ENCODE data around the gene FTO. TPM values are rescaled to one million over a fixed set of nuclear protein-coding genes. Genes with fewer than 3 reads are reported as not detected.
"Not testable (repeated sequence)": the region's sequence is repeated elsewhere in the genome, so short reads cannot be mapped to it uniquely, and the experiment has no call there.

The FTO gene
- total and polyA plus RNA-seq, 2 experiments from 2014 or later: 46.8 to 77.7 TPM

GRCh38 chr16:54180421-54181359 is 476.7 kb downstream of the FTO start:
- no peaks in the 10 kb centered on the region for H3K79me2 ChIP-seq
- no peak overlapping the region for H3K4me2 ChIP-seq
- no peaks in the 10 kb centered on the region for H3K9me2 ChIP-seq (replicated peaks; ENCODE audit: insufficient read depth)
- H3K4me3 ChIP-seq: no peak overlapping the region
- no peaks in the 10 kb centered on the region for H3K9me3 ChIP-seq (ENCODE audit: low read depth)
- H3K27ac ChIP-seq: no peak overlapping the region
- WGBS (ENCODE audit: low lambda C conversion rate, missing lambda C conversion rate): 78% methylated on average over 3 of the region's 3 CpGs
- no peak for DNase-seq (ENCODE audit: low spot score)
- H3K27me3 ChIP-seq: no peaks in the 10 kb centered on the region
- no peak overlapping the region for H2AFZ ChIP-seq
- no peaks in the 10 kb centered on the region for H3K36me3 ChIP-seq (replicated peaks; ENCODE audit: insufficient read depth, low read depth)
- H3K4me1 ChIP-seq (ENCODE audit: insufficient read depth): peaks cover 27% of the 10 kb centered on the region
- no peaks in the 10 kb centered on the region for H4K20me1 ChIP-seq (ENCODE audit: insufficient read depth, poor library complexity, severe bottlenecking)
- no peak for TF ChIP-seq CTCF (IDR thresholded peaks at IDR 0.05; ENCODE audit: poor library complexity)
- no peak for TF ChIP-seq EZH2 (IDR thresholded peaks at IDR 0.05; ENCODE audit: borderline replicate concordance)

GRCh38 chr16:54181683-54182329 is 477.9 kb downstream of the FTO start:
- not testable (repeated sequence) for H3K9me2 ChIP-seq (replicated peaks; ENCODE audit: insufficient read depth); H3K4me2 ChIP-seq; H3K36me3 ChIP-seq (replicated peaks; ENCODE audit: insufficient read depth, low read depth); H4K20me1 ChIP-seq (ENCODE audit: insufficient read depth, poor library complexity, severe bottlenecking); H3K4me3 ChIP-seq; H3K9me3 ChIP-seq (ENCODE audit: low read depth); H3K27ac ChIP-seq; H3K79me2 ChIP-seq; DNase-seq (ENCODE audit: low spot score); H2AFZ ChIP-seq; H3K27me3 ChIP-seq
- peaks cover 15% of the 10 kb centered on the region for H3K4me1 ChIP-seq (ENCODE audit: insufficient read depth)
- 96% methylated on average over 10 of the region's 10 CpGs for WGBS (ENCODE audit: low lambda C conversion rate, missing lambda C conversion rate)

GRCh38 chr16:54185045-54185444 is 481.1 kb downstream of the FTO start:
- Histone ChIP-seq H2AFZ (no peak overlapping the region), H3K4me3 (no peak overlapping the region), H3K79me2 (no peaks in the 10 kb centered on the region), H4K20me1 (ENCODE audit: insufficient read depth, poor library complexity, severe bottlenecking) (no peaks in the 10 kb centered on the region), H3K4me2 (no peak overlapping the region), H3K9me3 (ENCODE audit: low read depth) (no peaks in the 10 kb centered on the region), H3K27ac (no peak overlapping the region), H3K9me2 (replicated peaks; ENCODE audit: insufficient read depth) (no peaks in the 10 kb centered on the region), H3K36me3 (replicated peaks; ENCODE audit: insufficient read depth, low read depth) (no peaks in the 10 kb centered on the region), H3K27me3 (no peaks in the 10 kb centered on the region), H3K4me1 (ENCODE audit: insufficient read depth) (no peaks in the 10 kb centered on the region)
- no peak for TF ChIP-seq EZH2phosphoT487 (IDR thresholded peaks at IDR 0.05; ENCODE audit: low read depth, severe bottlenecking, unreplicated experiment)
- no peak for TF ChIP-seq EZH2 (IDR thresholded peaks at IDR 0.05; ENCODE audit: borderline replicate concordance)
- TF ChIP-seq CTCF (IDR thresholded peaks at IDR 0.05; ENCODE audit: poor library complexity): no peak
- 95% methylated on average over 2 of the region's 2 CpGs for WGBS (ENCODE audit: low lambda C conversion rate, missing lambda C conversion rate)
- DNase-seq (ENCODE audit: low spot score): no peak

- no peaks in the 10 kb centered on the region for H4K20me1 ChIP-seq (ENCODE audit: insufficient read depth, poor library complexity, severe bottlenecking)
- H3K4me2 ChIP-seq: no peak overlapping the region
- H3K9me3 ChIP-seq (ENCODE audit: low read depth): no peaks in the 10 kb centered on the region
- H3K79me2 ChIP-seq: no peaks in the 10 kb centered on the region
- H3K36me3 ChIP-seq (replicated peaks; ENCODE audit: insufficient read depth, low read depth): no peaks in the 10 kb centered on the region
- peaks cover 6% of the 10 kb centered on the region for H3K4me1 ChIP-seq (ENCODE audit: insufficient read depth)
- H3K27ac ChIP-seq: no peak overlapping the region
- H3K4me3 ChIP-seq: no peak overlapping the region
- no peak for TF ChIP-seq CTCF (IDR thresholded peaks at IDR 0.05; ENCODE audit: poor library complexity)
- TF ChIP-seq EZH2 (IDR thresholded peaks at IDR 0.05; ENCODE audit: borderline replicate concordance): no peak
- no peak for TF ChIP-seq EZH2phosphoT487 (IDR thresholded peaks at IDR 0.05; ENCODE audit: low read depth, severe bottlenecking, unreplicated experiment)
- 86% methylated on average over 2 of the region's 2 CpGs for WGBS (ENCODE audit: low lambda C conversion rate, missing lambda C conversion rate)
- H3K27me3 ChIP-seq: no peaks in the 10 kb centered on the region
- no peak overlapping the region for H2AFZ ChIP-seq
- DNase-seq (ENCODE audit: low spot score): no peak
- H3K9me2 ChIP-seq (replicated peaks; ENCODE audit: insufficient read depth): no peaks in the 10 kb centered on the region
Measured at GRCh38 chr16:54191163-54191562, 487.2 kb downstream of the FTO start.

Measured in hepatocyte (in vitro differentiated cells).